Natural killer cell (primary cell): Measurements from ENCODE around the gene SCT. TPM values are rescaled to one million over a fixed set of nuclear protein-coding genes. Genes with fewer than 3 reads are reported as not detected.

Experiments used
- ATAC-seq, 3 donors: fragments of 150-1000 bp in 2 of 3; fragments of 200-7000 bp in 1 of 3; cut with Tn5 transposase; 1 replicate in 1 of 3; 2 replicates in 2 of 3; pipeline ENCODE4 v1.10.0; 2021; ENCODE audit warnings: mild to moderate bottlenecking in 2 of 3, moderate library complexity in 2 of 3
- DNase-seq, 2 donors: peaks; one replicate each; pipeline versions ENCODE4 v3.0.0 to v3.0.0-alpha.2; 2013 to 2021; ENCODE audit warnings: mixed read lengths in 1 of 2
- H3K27ac ChIP-seq: one replicate; pipeline ENCODE4 v1.5.1; 2013; ENCODE audit warnings: mild to moderate bottlenecking, low read length
- H3K27me3 ChIP-seq: one replicate; pipeline ENCODE4 v1.6.1; 2013; ENCODE audit warnings: low read length; ENCODE audit not compliant: control insufficient read depth, insufficient read depth
- H3K36me3 ChIP-seq: one replicate; pipeline ENCODE4 v1.6.1; 2013; ENCODE audit warnings: low read length; ENCODE audit not compliant: control insufficient read depth, insufficient read depth
- H3K4me1 ChIP-seq: one replicate; pipeline ENCODE4 v1.6.1; 2013; ENCODE audit warnings: low read length; ENCODE audit not compliant: control insufficient read depth, insufficient read depth
- H3K4me3 ChIP-seq: one replicate; pipeline ENCODE4 v1.5.1; 2013; ENCODE audit warnings: low read length
- H3K9me3 ChIP-seq: one replicate; pipeline ENCODE4 v1.6.1; 2013; ENCODE audit warnings: low read length; ENCODE audit not compliant: control insufficient read depth, insufficient read depth
- H3K27ac Mint-ChIP-seq, 2 donors: one replicate each; pipeline ENCODE4 v1.8.0; 2022; ENCODE audit warnings: mild to moderate bottlenecking in 2 of 2, mixed read lengths in 2 of 2, moderate library complexity in 1 of 2
- H3K27me3 Mint-ChIP-seq, 2 donors: one replicate each; pipeline ENCODE4 v1.8.0; 2022; ENCODE audit warnings: low read depth in 2 of 2, mixed read lengths in 2 of 2
- H3K36me3 Mint-ChIP-seq: one replicate; pipeline ENCODE4 v1.8.0; 2022; ENCODE audit warnings: mixed read lengths
- H3K4me1 Mint-ChIP-seq, 2 donors: one replicate each; pipeline ENCODE4 v1.8.0; 2022; ENCODE audit warnings: mixed read lengths in 2 of 2
- H3K4me3 Mint-ChIP-seq: one replicate; pipeline ENCODE4 v1.8.0; 2022; ENCODE audit warnings: mild to moderate bottlenecking, moderate library complexity, mixed read lengths
- H3K9me3 Mint-ChIP-seq, 2 donors: one replicate each; pipeline ENCODE4 v1.8.0; 2022; ENCODE audit warnings: mixed read lengths in 2 of 2
- WGBS: methylation state at CpG from one replicate; pipeline ENCODE4 v1.1.7; 2013; ENCODE audit warnings: missing lambda C conversion rate; ENCODE audit not compliant: insufficient coverage; 5-methylcytosine and 5-hydroxymethylcytosine counted together
- intact Hi-C: fragments of 100-400 bp; cut with micrococcal nuclease; formaldehyde crosslinking; loops from one replicate; pipeline ENCODE4 v1.14.2; 2022
- total RNA-seq, 4 donors: library from RNA; stranded (reverse); fragments of 120-200 nt in 1 of 4; gene quantifications; one replicate each; pipeline versions ENCODE4 v1.2.3 to v1.2.4, GENCODE V29; 2013 to 2022
- TF ChIP-seq, protein P1 (sequence below): fragments of 200-600 bp; IDR thresholded peaks from one replicate; pipeline ENCODE4 v1.8.0; 2022; ENCODE audit warnings: antibody characterized with exemption

The SCT gene
- total RNA-seq, 3 donors from 2014 or later (not counting 1 experiment from before 2014, with no cell fraction given): not detected

DNA sequence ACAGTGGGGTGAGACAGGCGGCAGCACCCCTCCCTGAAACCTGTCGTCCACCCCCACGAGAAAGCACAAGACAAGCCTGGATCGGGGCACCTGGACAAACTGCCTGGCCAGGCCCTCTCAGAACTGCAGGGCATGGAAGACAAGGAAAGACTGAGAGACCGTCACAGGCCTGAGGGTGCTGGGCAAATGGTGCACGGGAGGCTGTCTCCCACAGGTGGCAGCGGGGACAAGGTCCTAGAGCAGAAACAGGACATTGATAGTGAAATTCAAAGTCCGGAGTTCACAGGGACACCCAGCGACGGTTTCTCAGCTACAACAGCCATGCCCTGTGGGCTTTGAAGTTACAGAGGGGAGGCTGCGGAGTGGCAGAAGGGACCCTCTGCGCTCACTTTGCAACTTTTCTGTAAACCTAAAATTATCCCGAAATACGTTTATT, 30.7 kb upstream of the SCT start:
- no peak overlapping the region for H3K27ac ChIP-seq
- intact Hi-C loops: loop anchor here (10.0 kb wide), 1 partner anchor 67 kb away; no protein-coding TSS in a partner anchor
- no peak for ATAC-seq
- peaks cover 0 to 3% of the 10 kb centered on the region in 2 donors for H3K4me1 Mint-ChIP-seq
- no peaks in the 10 kb centered on the region for H3K27me3 Mint-ChIP-seq
- DNase-seq: no peak
- no peaks in the 10 kb centered on the region for H3K36me3 Mint-ChIP-seq
- no peak overlapping the region for H3K4me3 Mint-ChIP-seq
- H3K9me3 Mint-ChIP-seq: no peaks in the 10 kb centered on the region
- H3K4me3 ChIP-seq: no peak overlapping the region
- peaks cover 12% of the 10 kb centered on the region for H3K36me3 ChIP-seq
- TF ChIP-seq, protein P1, sequence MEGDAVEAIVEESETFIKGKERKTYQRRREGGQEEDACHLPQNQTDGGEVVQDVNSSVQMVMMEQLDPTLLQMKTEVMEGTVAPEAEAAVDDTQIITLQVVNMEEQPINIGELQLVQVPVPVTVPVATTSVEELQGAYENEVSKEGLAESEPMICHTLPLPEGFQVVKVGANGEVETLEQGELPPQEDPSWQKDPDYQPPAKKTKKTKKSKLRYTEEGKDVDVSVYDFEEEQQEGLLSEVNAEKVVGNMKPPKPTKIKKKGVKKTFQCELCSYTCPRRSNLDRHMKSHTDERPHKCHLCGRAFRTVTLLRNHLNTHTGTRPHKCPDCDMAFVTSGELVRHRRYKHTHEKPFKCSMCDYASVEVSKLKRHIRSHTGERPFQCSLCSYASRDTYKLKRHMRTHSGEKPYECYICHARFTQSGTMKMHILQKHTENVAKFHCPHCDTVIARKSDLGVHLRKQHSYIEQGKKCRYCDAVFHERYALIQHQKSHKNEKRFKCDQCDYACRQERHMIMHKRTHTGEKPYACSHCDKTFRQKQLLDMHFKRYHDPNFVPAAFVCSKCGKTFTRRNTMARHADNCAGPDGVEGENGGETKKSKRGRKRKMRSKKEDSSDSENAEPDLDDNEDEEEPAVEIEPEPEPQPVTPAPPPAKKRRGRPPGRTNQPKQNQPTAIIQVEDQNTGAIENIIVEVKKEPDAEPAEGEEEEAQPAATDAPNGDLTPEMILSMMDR: no peak
- 95% methylated on average over 14 of the region's 14 CpGs for WGBS
- H3K27me3 ChIP-seq: no peaks in the 10 kb centered on the region
- H3K4me1 ChIP-seq: no peaks in the 10 kb centered on the region
- H3K9me3 ChIP-seq: no peaks in the 10 kb centered on the region
- H3K27ac Mint-ChIP-seq: no peak overlapping the region

DNA sequence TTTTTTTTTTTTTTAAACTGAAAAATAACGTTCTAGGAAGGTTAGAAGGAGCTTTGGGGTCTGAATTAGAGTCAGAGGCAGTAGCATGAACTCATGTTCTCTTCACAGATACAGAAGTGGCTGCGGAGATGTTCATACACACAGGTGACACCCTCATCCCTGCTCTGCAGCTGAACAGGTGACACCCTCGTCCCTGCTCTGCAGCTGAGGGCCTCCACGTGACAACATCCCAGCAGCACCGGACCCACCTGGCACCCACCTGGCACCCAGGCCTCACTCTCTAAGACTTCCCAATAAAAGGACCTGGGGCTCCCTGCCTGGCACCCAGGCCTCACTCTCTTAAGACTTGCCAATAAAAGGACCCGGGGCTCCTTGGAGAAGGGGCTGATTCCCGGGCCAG, 29.9 kb upstream of the SCT start:
- no peak for DNase-seq
- 91% methylated on average over 7 of the region's 7 CpGs for WGBS
- Mint-ChIP-seq H3K27ac (no peak overlapping the region), H3K4me3 (no peak overlapping the region), H3K27me3 (no peaks in the 10 kb centered on the region), H3K9me3 (no peaks in the 10 kb centered on the region), H3K4me1 (no peaks in the 10 kb centered on the region), H3K36me3 (no peaks in the 10 kb centered on the region)
- intact Hi-C loops: loop anchor here (10.0 kb wide), 1 partner anchor 68 kb away; no protein-coding TSS in a partner anchor
- Histone ChIP-seq H3K4me3 (no peak overlapping the region), H3K27ac (no peak overlapping the region), H3K36me3 (peaks cover 12% of the 10 kb centered on the region), H3K27me3 (no peaks in the 10 kb centered on the region), H3K4me1 (no peaks in the 10 kb centered on the region), H3K9me3 (no peaks in the 10 kb centered on the region)
- no peak for ATAC-seq
- TF ChIP-seq, protein P1: no peak

DNA sequence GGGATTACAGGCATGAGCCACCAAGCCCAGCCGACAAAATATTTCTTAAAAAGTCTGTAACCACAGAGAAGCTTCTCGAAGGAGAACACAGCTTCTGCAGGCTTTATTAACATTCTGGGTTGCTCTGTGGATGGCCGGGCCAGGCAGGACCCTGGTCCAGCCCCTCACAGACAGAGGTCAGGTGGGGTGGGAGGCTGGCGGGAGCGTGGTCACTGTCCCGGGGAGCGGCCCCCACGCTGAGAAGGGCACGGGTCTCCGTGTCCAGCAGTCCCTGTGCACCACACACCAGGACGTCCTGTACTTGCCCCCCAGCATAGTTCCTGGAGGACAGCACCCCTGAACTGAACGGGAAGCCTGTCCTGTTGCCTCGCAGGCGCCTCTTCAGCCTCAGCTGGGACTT, 29.4 kb upstream of the SCT start:
- peaks cover 13% of the 10 kb centered on the region for H3K36me3 ChIP-seq
- H3K4me1 ChIP-seq: no peaks in the 10 kb centered on the region
- ATAC-seq (no peak), DNase-seq (no peak)
- no peak overlapping the region for H3K4me3 ChIP-seq
- H3K27ac Mint-ChIP-seq: no peak overlapping the region
- H3K9me3 ChIP-seq: no peaks in the 10 kb centered on the region
- TF ChIP-seq, protein P1: no peak
- WGBS: 97% methylated on average over 14 of the region's 14 CpGs
- H3K27ac ChIP-seq: no peak overlapping the region
- intact Hi-C loops: loop anchor here (10.0 kb wide), 1 partner anchor 68 kb away; no protein-coding TSS in a partner anchor
- no peaks in the 10 kb centered on the region for H3K4me1 Mint-ChIP-seq
- H3K27me3 Mint-ChIP-seq: no peaks in the 10 kb centered on the region
- no peaks in the 10 kb centered on the region for H3K9me3 Mint-ChIP-seq
- H3K36me3 Mint-ChIP-seq: no peaks in the 10 kb centered on the region
- no peak overlapping the region for H3K4me3 Mint-ChIP-seq
- H3K27me3 ChIP-seq: no peaks in the 10 kb centered on the region
